ENCODE results near the gene PCDHGA9.
"Not testable (repeated sequence)": the region's sequence is repeated elsewhere in the genome, so short reads cannot be mapped to it uniquely, and the experiment has no call there.

Gene PCDHGA9

GRCh38 chr5:141431286-141431685, 28.7 kb downstream of the PCDHGA9 start:
- Histone ChIP-seq H3K27ac (replicated peaks) (no peak overlapping the region), H3K27me3 (ENCODE audit: insufficient read depth, poor library complexity, severe bottlenecking) (no peaks in the 10 kb centered on the region), H3K4me3 (replicated peaks; ENCODE audit: insufficient read depth, low read length) (no peak overlapping the region)
- DNase-seq (ENCODE audit: low read depth in 1 of 2, low spot score in 1 of 2) = no peak
- TF ChIP-seq POLR2AphosphoS5 (IDR thresholded peaks at IDR 0.05; ENCODE audit: low read depth) (no peak), REST (IDR thresholded peaks at IDR 0.05; ENCODE audit: insufficient replicate concordance, low read depth) (no peak), GABPA (IDR thresholded peaks at IDR 0.05; ENCODE audit: low read depth) (no peak), SPI1 (IDR thresholded peaks at IDR 0.05; ENCODE audit: borderline replicate concordance, low read depth) (no peak)
- TF ChIP-seq, protein P1, sequence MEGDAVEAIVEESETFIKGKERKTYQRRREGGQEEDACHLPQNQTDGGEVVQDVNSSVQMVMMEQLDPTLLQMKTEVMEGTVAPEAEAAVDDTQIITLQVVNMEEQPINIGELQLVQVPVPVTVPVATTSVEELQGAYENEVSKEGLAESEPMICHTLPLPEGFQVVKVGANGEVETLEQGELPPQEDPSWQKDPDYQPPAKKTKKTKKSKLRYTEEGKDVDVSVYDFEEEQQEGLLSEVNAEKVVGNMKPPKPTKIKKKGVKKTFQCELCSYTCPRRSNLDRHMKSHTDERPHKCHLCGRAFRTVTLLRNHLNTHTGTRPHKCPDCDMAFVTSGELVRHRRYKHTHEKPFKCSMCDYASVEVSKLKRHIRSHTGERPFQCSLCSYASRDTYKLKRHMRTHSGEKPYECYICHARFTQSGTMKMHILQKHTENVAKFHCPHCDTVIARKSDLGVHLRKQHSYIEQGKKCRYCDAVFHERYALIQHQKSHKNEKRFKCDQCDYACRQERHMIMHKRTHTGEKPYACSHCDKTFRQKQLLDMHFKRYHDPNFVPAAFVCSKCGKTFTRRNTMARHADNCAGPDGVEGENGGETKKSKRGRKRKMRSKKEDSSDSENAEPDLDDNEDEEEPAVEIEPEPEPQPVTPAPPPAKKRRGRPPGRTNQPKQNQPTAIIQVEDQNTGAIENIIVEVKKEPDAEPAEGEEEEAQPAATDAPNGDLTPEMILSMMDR (IDR thresholded peaks at IDR 0.05; ENCODE audit: insufficient read depth, low read length) = no peak

DNA sequence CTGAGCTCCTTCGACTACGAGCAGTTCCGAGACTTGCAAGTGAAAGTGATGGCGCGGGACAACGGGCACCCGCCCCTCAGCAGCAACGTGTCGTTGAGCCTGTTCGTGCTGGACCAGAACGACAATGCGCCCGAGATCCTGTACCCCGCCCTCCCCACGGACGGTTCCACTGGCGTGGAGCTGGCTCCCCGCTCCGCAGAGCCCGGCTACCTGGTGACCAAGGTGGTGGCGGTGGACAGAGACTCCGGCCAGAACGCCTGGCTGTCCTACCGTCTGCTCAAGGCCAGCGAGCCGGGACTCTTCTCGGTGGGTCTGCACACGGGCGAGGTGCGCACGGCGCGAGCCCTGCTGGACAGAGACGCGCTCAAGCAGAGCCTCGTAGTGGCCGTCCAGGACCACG, 29.7 kb downstream of the PCDHGA9 start:
- DNase-seq (ENCODE audit: low read depth in 1 of 2, low spot score in 1 of 2); H3K27me3 ChIP-seq (ENCODE audit: insufficient read depth, poor library complexity, severe bottlenecking); H3K4me3 ChIP-seq (replicated peaks; ENCODE audit: insufficient read depth, low read length); H3K27ac ChIP-seq (replicated peaks): not testable (repeated sequence)

DNA sequence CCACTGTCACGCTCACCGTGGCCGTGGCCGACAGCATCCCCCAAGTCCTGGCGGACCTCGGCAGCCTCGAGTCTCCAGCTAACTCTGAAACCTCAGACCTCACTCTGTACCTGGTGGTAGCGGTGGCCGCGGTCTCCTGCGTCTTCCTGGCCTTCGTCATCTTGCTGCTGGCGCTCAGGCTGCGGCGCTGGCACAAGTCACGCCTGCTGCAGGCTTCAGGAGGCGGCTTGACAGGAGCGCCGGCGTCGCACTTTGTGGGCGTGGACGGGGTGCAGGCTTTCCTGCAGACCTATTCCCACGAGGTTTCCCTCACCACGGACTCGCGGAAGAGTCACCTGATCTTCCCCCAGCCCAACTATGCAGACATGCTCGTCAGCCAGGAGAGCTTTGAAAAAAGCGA, 30.1 kb downstream of the PCDHGA9 start:
- H3K4me3 ChIP-seq (replicated peaks; ENCODE audit: insufficient read depth, low read length); H3K27me3 ChIP-seq (ENCODE audit: insufficient read depth, poor library complexity, severe bottlenecking); DNase-seq (ENCODE audit: low read depth in 1 of 2, low spot score in 1 of 2); H3K27ac ChIP-seq (replicated peaks): not testable (repeated sequence)

- H3K27me3 ChIP-seq (ENCODE audit: insufficient read depth, poor library complexity, severe bottlenecking) = no peaks in the 10 kb centered on the region
- no peak overlapping the region for H3K27ac ChIP-seq (replicated peaks)
- TF ChIP-seq REST (IDR thresholded peaks at IDR 0.05; ENCODE audit: insufficient replicate concordance, low read depth) = no peak
- TF ChIP-seq GABPA (IDR thresholded peaks at IDR 0.05; ENCODE audit: low read depth) = no peak
- no peak for TF ChIP-seq POLR2AphosphoS5 (IDR thresholded peaks at IDR 0.05; ENCODE audit: low read depth)
- no peak for TF ChIP-seq SPI1 (IDR thresholded peaks at IDR 0.05; ENCODE audit: borderline replicate concordance, low read depth)
- TF ChIP-seq, protein P1 (IDR thresholded peaks at IDR 0.05; ENCODE audit: insufficient read depth, low read length) = no peak
- no peak for DNase-seq (ENCODE audit: low read depth in 1 of 2, low spot score in 1 of 2)
- no peak overlapping the region for H3K4me3 ChIP-seq (replicated peaks; ENCODE audit: insufficient read depth, low read length)
These were observed 31.4 kb downstream of the PCDHGA9 start for GRCh38 chr5:141434006-141434405.

DNA sequence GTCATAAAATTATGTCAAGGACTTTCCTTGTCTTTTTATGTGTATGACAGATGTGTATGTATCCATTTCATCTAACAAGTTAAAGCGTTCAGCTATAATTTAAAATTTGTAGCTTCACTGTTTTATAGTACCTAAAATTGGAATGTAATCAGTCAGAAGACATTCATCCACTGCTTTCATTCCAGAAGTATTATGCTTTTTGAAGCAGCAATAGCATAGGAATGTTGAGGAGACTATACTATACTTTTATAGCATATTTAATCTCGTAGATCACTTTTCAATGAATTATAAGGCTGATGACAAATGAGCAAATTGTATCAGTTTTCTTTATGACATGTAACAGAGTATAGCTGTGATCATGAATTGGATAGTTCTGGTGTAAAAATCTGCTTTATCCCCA, 34.6 kb downstream of the PCDHGA9 start:
- Histone ChIP-seq H3K4me3 (replicated peaks; ENCODE audit: insufficient read depth, low read length) (no peak overlapping the region), H3K27me3 (ENCODE audit: insufficient read depth, poor library complexity, severe bottlenecking) (no peaks in the 10 kb centered on the region), H3K27ac (replicated peaks) (no peak overlapping the region)
- DNase-seq (ENCODE audit: low read depth in 1 of 2, low spot score in 1 of 2) = no peak
- no peak for TF ChIP-seq SPI1 (IDR thresholded peaks at IDR 0.05; ENCODE audit: borderline replicate concordance, low read depth)
- no peak for TF ChIP-seq REST (IDR thresholded peaks at IDR 0.05; ENCODE audit: insufficient replicate concordance, low read depth)
- no peak for TF ChIP-seq GABPA (IDR thresholded peaks at IDR 0.05; ENCODE audit: low read depth)
- TF ChIP-seq, protein P1 (IDR thresholded peaks at IDR 0.05; ENCODE audit: insufficient read depth, low read length) = no peak
